GM19395 (cell line): ENCODE results near the gene AGPS.
A peak's percentile ranks its signal among the peaks of the same experiment; 100 is the strongest.
"Not testable (repeated sequence)": the region's sequence is repeated elsewhere in the genome, so short reads cannot be mapped to it uniquely, and the experiment has no call there.

Source experiments
- ATAC-seq: cut with Tn5 transposase; IDR thresholded peaks from one replicate; pipeline ENCODE4 v1.9.1; 2021; ENCODE audit warnings: mild to moderate bottlenecking, moderate library complexity; ENCODE audit not compliant: unreplicated experiment

Gene AGPS

GRCh38 chr2:177547772-177548171, 155.2 kb downstream of the AGPS start:
- ATAC-seq: no peak

GRCh38 chr2:177548636-177549035, 156.1 kb downstream of the AGPS start:
- ATAC-seq: no peak

DNA sequence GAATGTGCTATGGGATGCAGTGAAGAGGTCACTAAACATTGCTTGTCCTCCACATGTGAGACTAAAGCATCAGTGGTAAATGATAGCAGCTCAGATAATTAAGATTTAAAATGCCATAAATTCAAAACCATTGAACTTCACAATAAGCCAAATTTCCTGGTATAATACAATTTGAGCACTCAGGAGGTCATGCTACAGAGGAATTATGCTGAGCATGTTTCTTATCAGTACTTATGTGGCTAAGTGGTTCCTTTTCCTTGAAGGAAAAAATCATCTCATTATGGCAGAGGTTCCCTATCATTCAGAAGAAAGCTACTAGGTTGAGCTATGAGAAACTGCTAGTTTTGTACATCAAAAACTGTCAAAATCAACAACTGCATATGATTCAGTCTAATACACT, 156.6 kb downstream of the AGPS start:
- ATAC-seq: no peak

DNA sequence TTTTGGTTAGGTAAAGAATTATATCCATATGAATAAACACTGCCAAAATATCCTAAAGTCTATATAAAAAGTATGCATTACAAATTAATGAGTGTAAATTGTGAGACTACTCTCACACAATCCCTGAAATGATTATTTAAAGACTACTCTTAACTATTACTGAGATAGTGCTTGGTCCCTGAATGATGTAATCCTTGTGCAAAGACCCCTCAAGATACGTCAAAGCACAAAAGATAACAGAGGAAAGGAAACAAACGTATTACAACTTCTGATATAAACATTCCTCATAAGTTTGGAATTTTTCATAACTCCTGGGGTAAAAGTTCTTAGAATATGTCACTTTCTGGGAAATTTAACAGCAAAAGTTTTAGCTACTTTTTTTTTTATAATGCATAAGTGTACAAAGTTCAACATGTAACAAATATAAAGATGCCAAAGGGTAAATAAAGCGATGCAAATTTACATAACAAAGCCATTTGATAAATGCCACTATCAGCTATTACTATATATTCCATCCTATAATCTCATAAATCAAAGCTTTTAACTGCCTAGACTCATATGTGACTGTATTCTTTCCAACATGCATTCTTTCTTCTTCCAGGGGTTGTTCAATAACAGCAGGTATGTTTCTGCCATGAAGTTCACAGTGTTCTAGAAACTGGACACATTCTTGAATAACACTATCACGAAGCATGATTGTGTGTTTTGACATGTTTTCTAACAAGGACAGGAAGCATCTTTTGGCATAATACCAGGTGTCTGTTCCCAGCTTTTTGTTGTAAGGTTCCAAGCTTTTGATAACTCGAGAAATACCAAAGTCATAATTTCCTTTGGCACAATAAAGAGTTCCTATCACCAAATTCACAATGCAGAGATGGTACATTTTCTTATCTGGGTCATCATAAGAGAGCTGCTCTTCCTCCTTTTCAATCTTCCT, 158.0 kb downstream of the AGPS start:
- ATAC-seq: no peak

GRCh38 chr2:177551360-177551759, 158.8 kb downstream of the AGPS start:
- ATAC-seq: not testable (repeated sequence)

DNA sequence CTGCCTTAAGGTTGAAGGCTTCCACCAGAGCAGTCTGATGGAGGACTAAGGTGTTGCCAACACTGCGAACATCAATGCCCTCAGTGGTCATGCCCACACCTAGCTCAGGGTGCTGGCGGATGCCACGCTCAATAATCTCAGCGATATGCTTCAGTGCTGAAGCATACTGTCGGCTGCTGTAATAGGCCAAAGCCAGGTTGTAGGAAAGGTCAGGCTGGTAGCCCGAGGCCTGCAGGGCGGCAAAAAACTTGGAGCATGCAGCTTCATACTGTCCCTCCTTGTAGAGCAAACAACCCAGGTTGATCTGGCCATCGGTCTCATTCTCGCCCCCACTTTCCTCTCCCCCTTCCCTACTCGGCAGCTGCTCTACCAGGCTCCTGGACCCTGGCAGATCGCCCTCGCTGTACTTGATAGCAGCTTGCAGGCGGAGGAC, 159.4 kb downstream of the AGPS start:
- no peak for ATAC-seq

DNA sequence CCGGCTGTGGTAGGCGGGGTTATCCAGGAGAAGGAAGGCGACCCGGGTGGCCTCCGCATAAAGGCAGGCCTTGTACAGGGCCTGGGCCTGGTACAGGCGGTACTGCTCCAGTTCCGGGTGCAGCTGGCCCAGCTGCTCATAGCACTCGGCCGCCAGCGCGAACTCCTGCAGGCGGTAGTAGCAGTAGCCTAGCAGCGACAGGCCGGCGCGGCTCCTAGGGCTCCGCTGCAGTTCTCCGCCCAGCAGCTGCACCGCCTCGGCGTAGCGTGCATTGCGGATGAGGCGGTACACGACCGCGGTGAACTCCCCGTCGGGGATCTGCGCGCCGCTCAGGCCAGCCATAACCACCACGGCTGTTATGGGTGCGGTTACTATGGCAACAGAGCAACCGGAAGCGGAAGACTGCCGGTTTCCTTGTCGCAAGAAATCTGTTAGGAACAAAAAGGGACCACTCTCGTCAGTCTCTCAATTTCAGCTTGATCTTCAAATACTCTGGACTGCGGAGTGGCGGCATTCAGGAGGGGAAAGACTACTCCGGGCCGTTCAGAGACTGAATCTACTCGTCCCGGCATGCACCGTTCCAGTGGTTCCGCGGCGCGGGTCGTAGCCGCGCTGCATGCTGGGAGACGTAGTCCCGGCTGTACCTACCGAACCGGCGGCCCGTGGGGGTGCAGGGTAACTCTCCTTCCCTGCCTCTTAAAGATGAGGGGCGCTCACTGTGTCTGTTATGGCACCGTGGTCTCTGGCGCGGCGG, 160.0 kb downstream of the AGPS start:
- ATAC-seq: peak; percentile 97

- no peak for ATAC-seq
Measured at GRCh38 chr2:177553176-177553884, 160.8 kb downstream of the AGPS start.

DNA sequence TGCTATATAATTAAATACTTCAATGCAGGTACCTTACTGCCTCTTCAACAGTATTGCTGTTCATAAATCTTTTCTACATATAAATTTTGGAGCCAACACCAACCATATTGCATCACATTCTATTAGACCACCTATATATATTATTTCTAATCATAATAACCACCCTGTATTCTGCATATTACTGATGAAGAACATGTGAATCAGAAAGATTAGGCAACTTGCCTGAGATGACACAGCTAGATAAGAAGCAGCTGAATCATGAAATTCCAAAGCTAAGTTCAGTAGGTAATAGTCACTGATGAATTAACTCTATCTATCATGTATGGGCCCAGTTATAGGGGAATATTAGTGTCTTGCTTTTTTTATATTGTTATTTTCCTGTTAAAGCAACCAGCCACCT, 161.8 kb downstream of the AGPS start:
- ATAC-seq: no peak

GRCh38 chr2:177556153-177556552, 163.6 kb downstream of the AGPS start:
- no peak for ATAC-seq

- no peak for ATAC-seq
Measured at GRCh38 chr2:177557794-177558193, 165.2 kb downstream of the AGPS start.

DNA sequence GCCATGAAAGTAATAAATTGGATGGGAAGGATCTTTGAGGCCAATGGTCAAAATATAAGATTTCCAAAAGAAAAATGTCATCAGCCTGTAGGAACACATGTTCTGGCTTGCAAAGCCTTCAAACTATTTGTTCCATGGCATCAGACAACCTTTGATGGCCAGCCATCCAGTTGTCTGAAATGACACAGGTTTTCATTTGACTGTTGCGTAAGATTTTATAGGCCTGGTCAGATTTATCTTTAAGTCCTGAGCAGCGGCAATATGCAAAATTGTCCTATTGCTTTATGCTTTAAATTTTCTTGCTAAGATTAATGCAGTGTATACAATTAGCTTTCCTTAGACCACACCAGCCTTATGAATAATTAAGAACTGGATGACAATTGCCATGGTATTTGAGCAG, 167.1 kb downstream of the AGPS start:
- ATAC-seq: no peak

DNA sequence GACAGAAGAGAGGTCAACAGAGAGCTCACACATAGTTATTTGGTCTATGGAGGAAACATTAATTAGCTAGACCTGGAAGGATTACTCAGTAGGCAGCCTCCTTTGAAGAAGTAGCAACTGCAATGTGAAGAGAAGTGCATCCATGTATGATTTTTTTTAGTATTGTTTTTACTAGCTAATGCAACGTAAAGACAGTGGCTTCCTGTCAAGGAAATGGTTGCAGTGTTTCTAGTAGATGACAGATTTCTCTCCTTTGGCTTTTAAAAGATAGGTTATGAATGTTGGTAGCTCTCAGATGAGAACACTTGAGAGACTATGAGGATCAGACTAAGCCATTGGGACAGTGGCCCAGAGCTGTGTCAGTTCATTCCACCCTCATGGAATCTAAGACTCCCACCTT, 175.8 kb downstream of the AGPS start:
- ATAC-seq: no peak

DNA sequence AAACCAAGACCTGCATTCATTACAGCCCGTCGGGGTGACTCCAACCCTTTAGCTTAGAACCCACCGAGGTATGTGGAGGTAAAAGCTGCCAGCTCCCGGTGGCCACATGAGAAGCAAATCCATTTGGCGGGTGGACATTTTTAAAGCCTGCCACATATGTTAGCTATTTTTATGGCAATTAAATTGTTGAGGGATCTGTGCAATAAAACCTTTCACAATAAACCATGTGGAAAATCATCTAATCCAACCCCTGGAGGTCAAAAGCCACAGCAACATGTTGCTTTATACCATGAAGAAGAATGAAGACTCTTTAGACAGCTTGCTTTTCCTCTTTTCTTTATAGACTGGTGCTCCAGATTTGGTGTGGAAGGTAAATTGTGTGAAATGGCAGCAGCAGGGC, 176.3 kb downstream of the AGPS start:
- ATAC-seq: no peak

- no peak for ATAC-seq
Measured at GRCh38 chr2:177572236-177572671, 179.7 kb downstream of the AGPS start.

DNA sequence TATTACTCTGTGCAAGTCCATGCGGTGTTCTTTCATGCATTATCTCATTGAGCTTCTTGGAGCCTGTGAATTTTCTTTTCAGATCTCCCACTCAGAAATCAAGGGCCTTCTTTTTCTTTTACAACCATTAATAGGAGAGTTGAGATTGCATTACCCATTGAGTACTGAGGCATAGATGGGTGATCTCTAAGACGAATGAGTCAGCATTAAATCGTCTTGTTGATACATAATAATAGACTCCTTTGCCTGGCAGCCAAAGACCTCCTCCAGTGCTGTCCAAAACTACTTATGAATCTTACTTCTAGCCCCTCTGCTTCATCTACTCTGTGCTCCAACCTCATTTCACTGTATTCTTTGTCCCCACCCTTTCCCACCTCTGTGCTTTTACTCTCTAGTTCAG, 180.5 kb downstream of the AGPS start:
- ATAC-seq: no peak

DNA sequence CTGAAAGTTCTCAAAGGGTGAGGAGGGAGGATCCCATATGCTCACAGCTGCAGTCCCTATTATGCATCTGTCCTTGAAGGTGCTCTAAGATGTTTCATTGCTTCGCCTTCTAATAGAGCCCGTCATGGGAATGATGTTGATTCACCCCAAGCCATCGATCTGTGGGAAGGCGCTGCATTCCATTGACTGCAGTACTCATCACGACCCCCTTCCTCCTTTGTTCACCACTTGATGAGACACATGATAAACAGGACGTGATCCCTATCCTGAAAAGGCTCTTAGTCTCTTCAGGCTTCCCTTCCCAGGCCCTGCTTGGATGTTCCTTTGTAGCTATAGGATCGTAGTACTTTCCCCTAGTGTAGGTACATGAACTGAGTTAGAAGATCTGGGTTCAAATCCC, 181.8 kb downstream of the AGPS start:
- ATAC-seq: no peak

GRCh38 chr2:177575358-177575757, 182.8 kb downstream of the AGPS start:
- ATAC-seq: no peak

GRCh38 chr2:177577075-177577474, 184.5 kb downstream of the AGPS start:
- no peak for ATAC-seq

DNA sequence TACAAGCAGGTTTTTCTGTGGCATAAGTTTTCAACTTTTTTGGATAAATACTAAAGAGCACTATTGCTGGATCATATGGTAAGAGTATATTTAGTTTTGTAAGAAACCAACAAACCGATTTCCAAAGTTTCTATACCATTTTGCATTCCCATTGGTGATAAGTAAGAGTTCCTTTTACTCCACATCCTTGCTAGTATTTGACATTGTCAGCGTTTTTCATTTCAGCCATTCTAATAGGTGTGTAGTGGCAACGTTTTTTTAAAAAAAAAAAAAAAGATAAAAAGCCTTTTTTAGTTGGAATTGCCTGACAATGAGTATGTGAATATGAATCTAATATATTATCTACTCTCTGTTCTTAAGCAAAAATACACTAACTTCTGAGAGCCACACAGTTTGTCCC, 185.9 kb downstream of the AGPS start:
- no peak for ATAC-seq

GRCh38 chr2:177579486-177580036, 187.0 kb downstream of the AGPS start:
- ATAC-seq: no peak
